GM18498 (cell line): Measurements from ENCODE around the gene GPR31.
"Not testable (repeated sequence)": the region's sequence is repeated elsewhere in the genome, so short reads cannot be mapped to it uniquely, and the experiment has no call there.

Experiments
- ATAC-seq: cut with Tn5 transposase; IDR thresholded peaks from one replicate; pipeline ENCODE4 v1.9.1; 2021; ENCODE audit warnings: mild to moderate bottlenecking, moderate library complexity; ENCODE audit not compliant: unreplicated experiment

Gene GPR31

GRCh38 chr6:167157863-167158262 is at the start of gene GPR31:
Gene GPR31 (minus strand): TSS chr6:167157980. CDS start chr6:167157831, 149 bp downstream.
- no peak for ATAC-seq

DNA sequence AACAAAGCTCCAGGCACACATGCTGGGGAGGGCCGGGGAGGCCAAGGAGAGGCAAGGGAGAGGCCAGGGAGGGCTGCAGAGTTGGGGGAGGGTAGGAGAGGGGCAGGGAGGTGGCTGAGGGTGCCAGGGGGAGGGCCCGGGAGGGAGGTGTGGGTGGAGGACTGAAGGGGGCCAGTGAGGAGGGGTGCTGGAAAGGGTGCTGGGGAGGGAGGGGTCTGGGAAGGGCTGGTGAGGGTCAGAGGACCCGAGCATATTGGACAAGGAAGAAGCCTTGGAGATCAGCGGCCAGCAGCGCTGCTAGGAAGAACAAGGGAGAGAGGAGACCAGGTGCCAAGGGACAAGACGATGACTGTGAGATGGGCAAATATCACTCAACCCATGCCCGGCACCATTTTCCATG is 49.7 kb upstream of the GPR31 start:
- no peak for ATAC-seq

GRCh38 chr6:167205316-167205715 is 47.5 kb upstream of the GPR31 start:
- not testable (repeated sequence) for ATAC-seq

GRCh38 chr6:167204059-167204348 is 46.2 kb upstream of the GPR31 start:
- ATAC-seq = not testable (repeated sequence)

- ATAC-seq = not testable (repeated sequence)
Observed at GRCh38 chr6:167203261-167204058, 45.7 kb upstream of the GPR31 start.

GRCh38 chr6:167202613-167203012 is 44.8 kb upstream of the GPR31 start:
- ATAC-seq = not testable (repeated sequence)

DNA sequence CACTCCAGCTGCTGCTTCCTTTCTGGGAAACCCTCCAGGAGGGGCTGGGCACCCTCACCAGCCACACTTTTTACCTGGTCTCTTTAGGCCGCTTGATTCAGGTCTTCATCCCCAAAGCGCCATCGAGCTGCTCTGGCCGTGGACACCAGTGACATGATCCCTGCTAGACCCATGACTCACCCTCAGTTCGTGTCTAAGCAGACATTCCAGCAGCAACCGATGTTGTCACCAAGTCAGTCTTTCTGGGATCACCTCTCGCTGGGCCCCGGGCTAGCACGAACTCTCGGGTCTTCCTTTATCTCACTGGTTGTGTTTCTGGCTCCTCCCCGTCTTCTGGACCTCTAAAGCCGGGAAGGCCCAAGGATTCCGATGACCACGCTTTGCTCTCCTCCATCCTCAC is 43.0 kb upstream of the GPR31 start:
- ATAC-seq = no peak

- ATAC-seq = not testable (repeated sequence)
Observed at GRCh38 chr6:167195941-167196610, 38.3 kb upstream of the GPR31 start.

DNA sequence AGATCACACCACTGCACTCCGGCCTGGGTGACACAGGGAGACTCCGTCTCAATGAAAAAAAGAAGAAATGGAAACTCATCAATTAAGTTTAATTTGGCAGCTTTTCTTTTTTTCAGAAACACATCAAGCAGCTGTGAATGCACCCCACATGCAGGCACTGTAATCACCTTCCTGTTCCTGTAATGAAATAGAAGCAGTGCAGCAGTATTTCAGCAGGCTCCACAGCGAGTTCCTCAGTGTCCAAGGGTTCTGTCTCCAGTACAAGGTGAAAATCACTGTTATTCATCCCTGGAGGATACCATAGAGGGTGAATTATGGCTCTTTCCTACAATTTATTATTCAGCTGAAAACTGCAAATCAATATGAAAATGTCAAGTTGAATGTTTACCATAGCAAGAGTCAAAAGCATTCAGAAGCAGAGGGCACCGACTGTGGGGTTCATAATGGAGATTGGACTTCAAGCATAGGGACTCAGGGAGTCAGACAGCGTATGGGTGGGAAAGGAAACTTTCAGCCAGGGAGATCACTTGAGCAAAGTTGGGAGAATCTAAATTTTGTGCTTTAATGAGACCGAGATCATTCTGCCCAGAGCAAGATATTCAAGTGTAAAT is 35.8 kb upstream of the GPR31 start:
- ATAC-seq = not testable (repeated sequence)

DNA sequence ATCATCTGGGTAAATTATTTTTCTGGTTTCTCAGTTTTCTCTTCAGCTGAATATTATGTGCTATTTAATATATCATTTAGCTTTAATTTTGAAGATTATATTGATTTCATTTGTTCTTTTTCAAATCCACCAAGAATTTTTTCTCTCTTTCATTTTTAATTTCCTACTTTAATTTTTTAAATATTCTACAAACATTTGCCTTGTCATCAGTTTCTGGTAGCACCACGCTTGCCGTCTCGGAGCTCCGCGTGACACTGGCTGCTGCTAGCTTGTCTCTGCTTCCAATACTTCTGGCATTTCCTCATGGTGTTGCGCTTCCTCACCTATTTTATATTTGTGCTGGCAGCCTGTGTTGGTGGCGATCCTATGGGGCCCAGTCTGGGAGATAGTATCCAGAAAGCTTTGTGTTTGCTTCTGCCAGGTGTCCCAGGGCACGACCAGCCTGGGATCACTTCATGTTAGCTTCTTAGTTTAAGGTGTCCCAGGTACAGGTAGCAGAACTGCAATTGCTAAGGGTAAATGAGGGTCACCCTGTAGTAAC is 33.3 kb upstream of the GPR31 start:
- ATAC-seq = not testable (repeated sequence)

GRCh38 chr6:167187275-167187674 is 29.5 kb upstream of the GPR31 start:
- not testable (repeated sequence) for ATAC-seq

GRCh38 chr6:167185101-167185500 is 27.3 kb upstream of the GPR31 start:
- ATAC-seq = not testable (repeated sequence)

DNA sequence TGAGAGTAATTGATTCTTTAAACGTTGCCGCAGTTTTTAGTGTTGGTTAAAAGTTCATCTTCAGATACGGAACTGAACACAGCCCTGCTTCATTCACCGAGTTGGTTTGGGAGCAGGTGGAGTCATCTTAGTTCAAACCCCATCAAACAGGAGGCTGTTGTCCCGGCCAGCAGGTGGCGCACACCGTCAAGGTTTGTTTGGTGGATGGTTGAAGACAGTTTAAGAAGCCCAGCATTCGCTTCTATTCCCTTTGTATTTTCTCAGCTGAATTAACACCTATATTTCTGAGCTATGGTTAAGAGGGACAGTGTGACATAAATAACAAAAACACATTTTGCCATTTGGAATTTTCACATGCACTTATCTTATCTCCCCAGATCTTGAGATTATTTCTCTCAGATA is 25.1 kb upstream of the GPR31 start:
- ATAC-seq = peak; percentile 62

DNA sequence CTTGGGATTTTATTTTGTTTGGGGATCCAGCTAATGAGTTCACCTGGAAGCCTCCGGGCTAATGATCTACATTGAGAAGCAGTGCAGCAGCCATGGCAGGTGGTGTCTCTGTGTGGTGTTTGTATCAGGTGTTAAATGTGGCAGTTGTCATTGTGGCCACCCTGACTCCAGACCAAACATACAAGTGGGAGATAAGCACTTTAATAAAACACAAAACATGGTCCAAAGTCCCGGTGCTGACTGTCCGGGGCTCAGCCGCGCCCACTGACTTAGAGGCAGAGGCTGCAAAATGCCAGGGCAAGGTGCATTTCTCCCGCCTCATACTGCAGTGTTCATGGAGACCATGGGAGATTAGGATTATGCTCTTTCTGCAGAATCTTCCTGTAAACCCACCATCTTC is 23.6 kb upstream of the GPR31 start:
- ATAC-seq = not testable (repeated sequence)

DNA sequence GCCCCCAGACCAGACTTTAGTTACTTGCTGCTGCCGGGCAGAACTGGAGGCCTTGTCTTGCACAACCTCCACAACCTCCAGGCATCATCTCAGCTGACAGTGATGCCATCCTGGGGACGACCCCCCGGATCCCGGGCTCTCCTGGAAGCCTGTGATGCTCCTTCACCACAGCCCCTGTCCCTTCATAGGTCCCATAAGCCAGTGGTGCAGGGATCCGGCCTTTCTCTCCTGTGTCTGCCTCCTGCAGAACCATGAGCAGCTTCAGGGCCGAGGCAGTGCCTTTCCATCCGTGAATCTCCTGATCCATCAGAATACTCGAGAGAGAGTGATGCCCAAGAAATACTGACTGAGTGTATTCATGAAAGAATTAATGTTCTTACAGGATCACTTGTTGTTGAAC is 22.3 kb upstream of the GPR31 start:
- not testable (repeated sequence) for ATAC-seq

GRCh38 chr6:167178896-167179655 is 21.3 kb upstream of the GPR31 start:
- not testable (repeated sequence) for ATAC-seq

- ATAC-seq = not testable (repeated sequence)
Observed at GRCh38 chr6:167177271-167177670, 19.5 kb upstream of the GPR31 start.

DNA sequence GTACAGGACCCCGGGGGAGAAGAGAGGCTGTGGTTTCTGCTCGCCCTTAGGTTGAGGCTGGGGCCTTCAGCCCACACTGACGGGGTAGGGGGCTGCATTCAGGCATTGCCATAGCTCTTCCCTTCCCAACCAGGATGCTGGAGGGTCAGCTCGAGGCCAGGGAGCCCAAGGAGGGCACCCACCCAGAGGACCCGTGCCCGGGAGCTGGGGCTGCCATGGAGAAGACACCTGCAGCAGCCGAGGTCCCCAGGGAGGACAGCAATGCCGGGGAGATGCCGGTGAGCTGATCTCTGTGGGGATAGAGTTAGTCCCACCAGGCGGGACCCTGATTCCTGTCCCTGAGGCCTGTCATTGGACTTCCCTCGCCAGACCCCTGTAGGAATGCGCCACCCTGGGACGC is 14.2 kb upstream of the GPR31 start:
- ATAC-seq = not testable (repeated sequence)

GRCh38 chr6:167171300-167171699 is 13.5 kb upstream of the GPR31 start:
- ATAC-seq = not testable (repeated sequence)

DNA sequence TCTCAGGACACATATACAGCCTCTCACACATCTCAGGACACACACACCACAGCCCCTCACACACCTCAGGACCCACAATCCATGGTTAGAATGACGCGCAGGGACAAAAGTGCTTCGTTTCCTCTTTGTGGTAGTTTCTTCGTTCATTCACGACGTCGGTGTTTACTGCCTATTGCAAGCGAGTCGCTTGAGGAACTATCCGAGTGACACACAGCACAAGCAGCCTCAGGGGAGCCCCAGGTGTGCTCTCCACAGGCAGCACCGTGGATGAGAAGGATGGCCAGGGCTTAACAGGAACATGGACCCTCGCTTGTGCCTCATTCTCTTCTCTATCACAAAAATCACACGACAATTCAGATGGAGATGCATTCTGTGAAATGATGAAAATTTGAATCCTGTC is 12.1 kb upstream of the GPR31 start:
- ATAC-seq = not testable (repeated sequence)

DNA sequence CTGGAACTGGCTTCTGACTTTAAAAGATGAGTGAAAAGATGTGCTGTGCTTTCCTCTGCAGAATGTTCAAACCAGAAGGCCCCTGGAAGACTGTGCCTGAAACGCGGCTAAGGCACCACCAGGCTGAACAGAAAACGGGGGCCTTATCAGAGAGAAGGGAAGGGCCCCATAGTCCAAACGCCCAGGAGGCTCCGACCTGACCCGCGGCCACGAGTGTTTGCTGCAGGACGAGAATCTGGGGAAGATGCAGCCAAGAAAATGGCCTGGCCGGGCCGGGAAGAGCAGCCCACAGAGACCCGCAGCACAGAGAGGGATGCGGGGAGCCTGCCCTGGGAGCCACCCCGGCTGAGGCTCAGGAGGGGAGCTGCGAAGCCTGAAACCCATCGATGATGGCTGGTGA is 10.5 kb upstream of the GPR31 start:
- not testable (repeated sequence) for ATAC-seq
